Stimulated activated CD8-positive, alpha-beta memory T cell treated with anti-CD3 and anti-CD28 coated beads, Interleukin-12 subunit alpha, Interleukin-12 subunit beta, amount 100 ng/mL, for 24 hours (primary cell): ENCODE measurements around the gene CPPED1.

Experiments used
- DNase-seq: peaks from one replicate; pipeline ENCODE4 v3.0.0-alpha.2; 2020; ENCODE audit errors: extremely low read depth

CPPED1 gene

GRCh38 chr16:12737563-12737962, 66.1 kb downstream of the CPPED1 start:
- DNase-seq = no peak

GRCh38 chr16:12735805-12736204, 67.9 kb downstream of the CPPED1 start:
- DNase-seq = no peak

DNA sequence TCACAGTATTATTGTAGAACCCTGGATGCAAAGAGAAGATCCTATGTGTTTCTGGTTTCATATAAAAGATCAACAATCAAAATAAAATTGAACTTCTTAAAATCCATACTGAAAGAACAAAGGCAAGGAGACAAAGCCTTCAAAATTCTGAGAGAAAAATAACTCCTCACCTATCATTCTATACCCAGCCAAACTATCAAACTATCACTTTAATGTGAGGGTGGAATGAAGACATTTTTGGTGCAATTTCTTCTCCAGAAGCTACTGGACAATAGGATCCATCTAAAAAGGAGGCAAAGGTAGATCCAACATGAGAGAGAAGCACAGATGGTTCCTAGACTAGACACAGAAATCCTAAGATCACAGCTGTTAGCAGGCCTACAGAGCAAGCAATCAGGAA, 71.1 kb downstream of the CPPED1 start:
- no peak for DNase-seq

- DNase-seq = no peak
Measured at GRCh38 chr16:12729448-12729847, 74.2 kb downstream of the CPPED1 start.

DNA sequence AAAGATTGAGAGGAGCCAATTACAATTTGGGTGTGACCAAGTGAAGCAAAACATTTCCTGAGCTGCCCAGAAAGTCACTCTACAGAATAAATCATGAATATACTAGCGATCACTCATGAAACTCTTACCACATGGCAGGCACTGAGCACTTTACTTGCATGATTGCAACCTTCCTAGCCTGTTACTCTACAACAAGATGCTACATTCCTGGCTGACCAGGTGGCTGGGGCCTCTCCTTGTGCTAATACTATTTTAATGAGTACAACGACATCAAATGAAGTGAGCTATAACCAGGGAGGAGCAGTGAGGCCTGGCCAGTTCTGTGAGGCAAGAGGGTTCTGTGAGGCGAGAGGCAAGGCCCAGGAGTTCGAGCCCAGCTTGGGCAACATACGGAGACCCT, 75.2 kb downstream of the CPPED1 start:
- no peak for DNase-seq

GRCh38 chr16:12724226-12724625, 79.5 kb downstream of the CPPED1 start:
- no peak for DNase-seq

- no peak for DNase-seq
Measured at GRCh38 chr16:12723681-12724080, 80.0 kb downstream of the CPPED1 start.

DNA sequence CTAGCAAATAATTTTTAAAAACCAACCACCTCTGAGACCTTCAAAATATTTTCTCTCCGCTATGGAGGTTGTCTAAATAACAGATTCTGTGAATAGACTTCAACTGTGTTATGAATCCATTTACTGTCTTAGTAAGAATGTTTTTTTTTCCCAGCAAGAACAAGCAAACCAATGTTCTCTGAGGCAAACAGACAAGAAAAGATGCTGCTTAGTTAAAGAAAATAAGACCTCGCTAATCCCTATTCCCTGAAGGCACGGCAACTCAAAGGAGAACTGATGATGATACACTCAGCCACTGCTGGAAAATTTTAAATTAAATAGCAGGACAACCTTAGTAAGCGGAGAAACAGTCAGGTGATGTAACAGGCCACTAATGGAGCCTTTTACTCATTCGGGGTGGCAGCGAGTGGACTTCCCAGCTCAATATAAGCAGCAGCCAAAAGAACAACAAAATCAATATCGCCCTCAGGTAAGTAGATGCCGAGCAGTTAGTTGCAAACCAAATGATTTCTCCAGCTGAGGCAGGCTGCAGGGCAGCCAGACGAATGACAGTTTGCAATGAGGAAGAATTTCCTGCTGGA, 81.8 kb downstream of the CPPED1 start:
- DNase-seq = no peak

DNA sequence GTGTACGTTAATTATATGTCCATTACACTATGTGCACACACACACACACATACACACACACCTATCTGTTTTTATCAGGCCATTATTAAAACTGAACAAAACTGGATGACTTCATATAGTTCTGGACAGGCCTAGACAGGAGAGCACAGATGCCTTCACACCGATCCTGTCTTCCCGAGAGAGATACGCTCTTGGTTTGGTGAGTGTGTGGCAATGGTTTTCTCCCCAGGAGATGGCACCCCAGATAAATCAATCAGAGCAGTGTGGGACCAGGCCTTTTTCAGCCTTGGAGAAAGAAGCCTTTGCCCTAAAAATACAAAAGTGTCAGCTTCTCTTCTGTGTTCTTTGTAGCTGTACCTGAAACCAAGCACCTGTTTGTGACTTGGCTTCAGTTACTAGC, 83.7 kb downstream of the CPPED1 start:
- no peak for DNase-seq

GRCh38 chr16:12716658-12717057, 87.0 kb downstream of the CPPED1 start:
- DNase-seq = no peak

- no peak for DNase-seq
Measured at GRCh38 chr16:12709807-12710206, 93.9 kb downstream of the CPPED1 start.

- DNase-seq = no peak
Measured at GRCh38 chr16:12708266-12708665, 95.4 kb downstream of the CPPED1 start.

DNA sequence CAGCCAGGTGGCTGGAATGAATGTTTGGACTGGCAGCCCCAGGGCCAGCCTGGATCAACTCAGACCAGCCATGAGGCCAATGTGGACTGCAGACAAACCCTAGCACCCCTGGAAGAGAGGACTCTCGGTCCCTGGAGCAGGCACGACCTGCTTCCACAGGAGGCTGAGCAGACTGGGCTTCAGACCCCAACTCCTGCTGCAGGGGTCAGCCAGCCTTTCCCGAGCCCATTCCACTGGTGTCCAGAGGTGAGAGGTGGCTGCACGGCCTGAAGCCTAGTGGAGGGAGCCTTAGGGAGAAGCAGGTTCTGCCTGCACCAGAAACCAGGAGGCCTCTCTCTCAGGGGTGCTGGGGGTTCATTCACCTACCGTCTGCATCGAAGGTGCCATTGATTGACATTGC, 97.1 kb downstream of the CPPED1 start:
- no peak for DNase-seq

DNA sequence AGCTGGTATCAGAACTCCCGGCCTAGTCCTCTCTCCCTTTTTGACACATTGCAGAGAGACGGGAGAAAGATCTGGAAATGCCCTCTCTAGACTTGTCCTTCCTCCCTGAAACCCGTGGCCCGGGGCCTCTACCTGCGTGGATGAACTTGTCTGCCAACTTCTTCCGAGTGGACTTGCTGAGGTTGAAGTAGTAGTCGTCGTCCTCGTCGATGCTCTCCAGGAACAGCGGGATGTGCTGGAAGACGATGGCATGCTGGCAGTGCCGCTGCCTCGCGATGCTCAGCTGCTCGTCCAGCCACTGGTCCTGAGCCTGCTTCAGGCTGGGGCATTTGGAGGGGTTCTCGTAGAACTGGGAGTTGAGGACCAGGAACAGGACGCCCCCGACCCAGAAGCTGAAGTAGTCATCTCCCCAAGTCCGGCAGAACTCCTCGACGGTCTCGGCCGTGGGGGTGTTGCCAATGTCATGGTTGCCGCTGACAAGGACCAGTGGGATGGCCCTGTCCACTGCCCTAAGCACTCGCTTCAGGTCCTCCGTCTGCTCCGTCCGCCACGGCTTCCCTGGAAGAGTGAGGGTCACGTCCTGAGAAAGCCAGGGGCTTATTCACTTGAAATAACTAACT, 99.1 kb downstream of the CPPED1 start:
- no peak for DNase-seq

DNA sequence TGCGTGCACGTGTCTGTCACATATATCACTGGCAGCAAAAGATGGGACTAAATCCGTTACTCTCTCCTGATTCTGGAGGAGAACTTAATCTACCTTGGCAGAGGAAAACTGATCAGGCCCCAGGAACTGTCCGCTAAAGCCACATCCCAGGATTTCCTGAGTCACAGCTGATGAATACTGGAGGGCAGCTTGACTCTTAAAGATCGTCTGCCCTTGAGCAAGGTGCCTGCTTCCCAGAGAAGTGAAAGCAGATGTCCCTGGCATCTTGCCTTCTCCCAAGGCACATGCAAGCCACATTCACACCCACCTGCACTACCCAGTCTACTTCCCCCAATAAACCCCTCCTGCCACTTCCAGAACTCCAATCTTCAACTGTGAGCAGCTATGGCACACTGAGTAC, 99.8 kb downstream of the CPPED1 start:
- DNase-seq = no peak

GRCh38 chr16:12700161-12700560, 103.5 kb downstream of the CPPED1 start:
- DNase-seq = no peak

DNA sequence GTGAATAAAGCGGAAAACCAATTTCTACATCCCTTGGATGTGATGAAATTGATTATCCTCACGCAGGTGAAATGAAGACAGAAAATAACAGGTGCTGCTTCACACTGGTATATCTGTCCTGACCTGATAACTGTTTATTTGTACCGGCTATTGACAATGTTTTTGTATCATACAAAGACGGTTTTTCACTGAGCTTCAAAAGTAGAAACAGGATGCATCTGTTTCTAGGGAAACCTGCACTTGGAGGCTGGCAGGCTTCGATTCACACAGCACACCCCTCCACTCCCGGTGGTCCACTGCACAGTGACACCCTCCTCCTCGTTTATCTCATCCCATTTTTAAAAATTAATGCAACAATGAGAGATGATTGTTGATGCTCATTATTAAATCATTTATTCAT, 104.5 kb downstream of the CPPED1 start:
- DNase-seq = no peak

- DNase-seq = no peak
Measured at GRCh38 chr16:12697437-12697836, 106.2 kb downstream of the CPPED1 start.

DNA sequence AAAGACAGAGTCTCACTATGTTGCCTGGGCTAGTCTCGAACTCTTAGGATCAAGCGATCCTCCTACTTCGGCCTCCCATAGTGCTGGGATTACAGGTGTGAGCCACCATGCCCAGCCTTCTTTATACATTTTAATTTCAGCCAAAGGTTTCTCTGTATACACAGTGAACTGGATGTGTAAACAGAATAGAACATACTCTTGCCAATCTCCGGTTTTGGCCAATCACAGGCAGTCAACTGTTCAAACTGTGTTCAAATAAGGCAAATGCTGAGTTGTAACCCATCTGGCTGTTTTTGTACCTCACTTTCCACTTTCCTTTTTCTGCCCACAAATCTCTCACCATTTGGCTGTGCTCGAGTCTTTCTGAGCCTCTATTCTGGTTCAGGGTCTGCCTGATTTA, 108.2 kb downstream of the CPPED1 start:
- DNase-seq = no peak

- no peak for DNase-seq
Measured at GRCh38 chr16:12690024-12690423, 113.7 kb downstream of the CPPED1 start.

DNA sequence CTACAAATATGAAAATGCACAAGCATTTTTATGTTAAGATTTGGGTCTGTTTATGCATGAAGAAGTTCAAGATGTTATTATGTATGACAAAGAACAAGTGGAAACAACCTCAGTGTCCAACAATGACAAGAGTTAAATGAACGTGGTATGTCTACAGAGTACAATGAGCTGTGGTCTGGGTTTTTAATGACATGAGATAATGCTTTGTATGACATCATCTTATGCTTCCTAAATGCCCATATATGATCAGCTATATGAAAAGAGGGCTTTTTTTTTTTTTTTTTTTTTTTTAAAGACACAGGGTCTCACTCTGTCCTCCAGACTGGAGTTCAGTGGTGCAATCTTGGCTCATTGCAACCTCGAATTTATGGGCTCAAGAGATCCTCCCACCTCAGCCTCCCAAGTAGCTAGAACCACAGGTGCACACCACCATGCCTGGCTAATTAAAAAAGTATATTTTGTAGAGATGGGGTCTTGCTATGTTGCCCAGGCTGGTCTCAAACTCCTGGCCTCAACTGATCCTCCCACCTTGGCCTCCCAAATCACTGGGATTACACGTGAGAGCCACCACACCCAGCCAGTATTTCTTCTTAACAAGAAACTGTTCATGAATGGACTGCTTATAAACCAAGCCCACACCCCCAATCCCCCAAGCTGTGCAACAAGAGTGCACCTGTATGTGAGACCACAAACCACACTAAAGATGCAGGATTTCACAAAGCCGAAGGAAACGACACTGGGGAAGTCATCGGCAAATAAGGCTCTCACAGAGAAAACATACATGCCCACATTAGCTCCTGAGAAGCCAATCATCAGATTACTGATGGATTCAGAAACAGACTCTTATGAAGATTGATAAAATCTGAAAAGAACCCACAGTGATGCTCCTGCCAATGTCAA, 114.5 kb downstream of the CPPED1 start:
- DNase-seq = no peak

- no peak for DNase-seq
Measured at GRCh38 chr16:12685806-12686205, 117.9 kb downstream of the CPPED1 start.
